Tongue (tissue), 3 donors: ENCODE measurements around the gene PML. TPM values are rescaled to one million over a fixed set of nuclear protein-coding genes. Genes with fewer than 3 reads are reported as not detected.
"Not testable (repeated sequence)": the region's sequence is repeated elsewhere in the genome, so short reads cannot be mapped to it uniquely, and the experiment has no call there.

ENCODE experiments used
- DNase-seq: peaks from one replicate; pipeline ENCODE4 v3.0.0-alpha.2; 2015
- small RNA-seq: library from RNA; depleted of rRNA; stranded (forward); fragments of <200 nt; gene quantifications from one replicate; pipeline ENCODE3, GENCODE V24; 2014; ENCODE audit warnings: low replicate concordance
- total RNA-seq: library from RNA; depleted of rRNA; stranded (reverse); fragments of >200 nt; gene quantifications from one replicate; pipeline ENCODE4 v1.2.3, GENCODE V29; 2014

Gene PML
- total RNA-seq, 1 donor from 2014 or later, result 46.2 TPM

DNA sequence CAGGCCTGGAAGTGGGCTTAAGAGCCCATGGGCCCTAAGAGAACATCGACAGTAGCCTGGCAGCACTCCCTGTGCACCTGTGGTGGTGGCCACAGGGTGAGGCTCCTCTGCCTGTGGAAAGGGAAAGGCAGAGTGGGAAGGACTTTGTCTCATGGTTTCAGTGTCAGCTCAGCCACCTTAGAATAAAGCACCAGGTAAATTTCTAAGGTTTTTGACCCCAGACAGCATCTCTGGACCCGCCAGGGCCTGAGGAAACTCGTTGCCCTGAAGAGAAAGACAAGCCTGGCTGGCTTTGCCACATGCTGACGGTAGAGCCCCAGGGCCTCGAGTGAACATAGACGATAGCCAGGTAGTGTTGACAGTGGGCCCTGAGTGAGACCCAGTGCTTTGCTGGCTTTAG, 65.7 kb downstream of the PML start:
- no peak for DNase-seq

DNA sequence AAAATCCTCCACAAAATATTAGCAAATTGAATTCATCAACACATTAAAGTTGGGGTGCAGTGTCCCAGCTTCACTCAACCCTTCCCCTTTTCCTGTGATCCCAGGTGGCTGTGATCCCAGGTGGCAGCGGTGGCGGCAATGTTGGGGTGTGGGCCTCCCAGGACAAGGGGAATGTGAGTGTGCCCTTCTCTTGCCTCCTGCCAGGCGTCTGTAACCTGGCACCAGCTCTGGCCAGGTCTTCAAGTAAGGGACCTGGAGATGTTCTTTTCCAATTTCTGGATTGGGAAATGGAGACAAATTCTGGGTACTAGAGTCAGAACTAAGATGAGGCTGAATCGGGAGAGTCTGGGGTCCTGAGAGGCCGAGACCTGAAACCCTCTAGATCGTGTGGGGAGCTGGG, 67.7 kb downstream of the PML start:
- DNase-seq, result no peak

DNA sequence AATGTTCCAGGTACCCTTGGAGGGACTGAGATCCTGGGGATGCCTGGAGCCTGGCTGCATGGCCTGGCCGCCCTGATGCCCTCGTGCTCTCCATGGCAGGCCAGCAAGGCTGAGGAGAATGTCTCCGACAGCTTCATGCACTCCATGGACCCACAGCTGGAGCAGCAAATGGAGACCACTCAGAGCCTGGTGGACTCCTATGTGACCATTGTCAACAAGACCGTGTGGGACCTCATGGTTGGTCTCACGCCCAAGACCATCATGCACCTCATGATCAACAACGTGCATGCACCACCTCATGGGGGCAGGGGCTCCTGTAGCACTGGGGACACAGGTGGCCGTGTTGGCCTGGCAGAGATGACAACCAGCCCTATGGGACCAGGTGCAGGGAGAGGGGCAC, 68.2 kb downstream of the PML start:
- DNase-seq, result no peak

DNA sequence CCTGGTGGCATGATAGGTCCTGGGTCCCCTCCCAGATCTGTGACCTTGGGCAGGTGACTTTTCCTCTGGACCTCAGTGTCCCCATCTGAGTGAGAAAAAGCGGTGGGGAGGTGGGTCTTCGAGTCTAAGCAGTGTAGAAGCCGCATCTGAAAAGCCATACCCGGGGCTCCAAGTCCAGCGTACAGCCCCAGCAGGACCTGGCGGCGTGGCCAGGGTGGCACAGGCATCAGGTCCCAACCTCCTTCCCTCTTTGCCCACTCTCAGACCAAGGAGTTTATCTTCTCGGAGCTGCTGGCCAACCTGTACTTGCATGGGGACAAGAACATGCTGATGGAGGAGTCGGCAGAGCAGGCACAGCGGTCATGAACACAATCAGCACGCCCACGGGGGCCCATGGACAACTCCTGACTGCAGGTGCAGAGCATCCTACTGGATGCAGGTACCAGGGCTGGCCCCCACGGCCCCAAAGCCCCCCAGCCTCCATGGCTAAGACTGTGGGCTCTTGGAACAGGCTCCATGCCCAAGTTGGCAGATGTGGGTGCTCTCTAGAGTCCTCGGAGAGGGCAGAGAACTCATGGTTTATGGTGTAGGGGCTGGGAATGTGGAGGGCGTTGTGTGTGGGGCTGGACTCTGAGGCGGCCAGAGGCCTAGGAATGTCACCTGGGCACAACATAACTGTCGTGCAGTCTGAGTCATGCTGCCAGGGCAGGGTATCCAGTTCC, 69.1 kb downstream of the PML start:
- not testable (repeated sequence) for DNase-seq

DNA sequence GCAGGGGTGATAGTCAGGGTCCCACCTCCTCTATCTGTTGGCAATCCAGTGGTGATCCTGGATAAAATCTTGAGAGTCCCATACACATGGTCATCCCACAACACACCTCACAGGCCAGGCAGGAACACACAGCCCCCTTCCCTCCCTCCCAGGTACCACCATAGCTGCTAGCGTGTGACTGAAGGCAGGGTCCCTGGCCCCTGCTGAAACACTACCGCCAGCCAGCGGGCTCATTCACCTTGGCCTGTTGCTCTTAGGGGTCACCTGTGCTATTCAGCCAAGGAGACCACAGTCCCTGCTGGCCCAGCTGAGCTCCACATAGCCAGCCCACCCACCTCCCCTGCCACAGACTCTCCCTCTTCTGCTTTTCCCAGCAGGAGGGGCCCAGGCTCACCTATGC, 69.7 kb downstream of the PML start:
- not testable (repeated sequence) for DNase-seq

DNA sequence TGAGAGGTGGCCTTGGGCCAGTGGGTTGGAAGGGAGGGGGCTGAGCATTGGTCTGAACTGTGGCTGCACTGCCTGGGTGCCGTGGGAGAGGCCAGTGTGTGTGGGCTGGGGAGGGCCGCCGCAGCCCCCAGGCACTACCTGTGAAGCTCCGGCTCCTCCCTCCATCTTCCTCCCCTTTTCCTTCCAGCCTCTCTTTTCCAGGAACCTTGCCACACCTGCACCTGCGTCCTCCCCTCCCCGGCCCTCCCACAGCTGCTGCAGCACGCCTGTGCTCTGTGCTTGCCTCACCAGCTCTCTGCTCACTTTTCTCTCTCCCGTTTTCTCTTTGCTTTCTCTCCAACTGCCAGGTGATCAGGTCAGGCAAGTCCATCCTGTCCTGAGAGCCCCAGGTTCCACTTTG, 70.3 kb downstream of the PML start:
- DNase-seq, result not testable (repeated sequence)

DNA sequence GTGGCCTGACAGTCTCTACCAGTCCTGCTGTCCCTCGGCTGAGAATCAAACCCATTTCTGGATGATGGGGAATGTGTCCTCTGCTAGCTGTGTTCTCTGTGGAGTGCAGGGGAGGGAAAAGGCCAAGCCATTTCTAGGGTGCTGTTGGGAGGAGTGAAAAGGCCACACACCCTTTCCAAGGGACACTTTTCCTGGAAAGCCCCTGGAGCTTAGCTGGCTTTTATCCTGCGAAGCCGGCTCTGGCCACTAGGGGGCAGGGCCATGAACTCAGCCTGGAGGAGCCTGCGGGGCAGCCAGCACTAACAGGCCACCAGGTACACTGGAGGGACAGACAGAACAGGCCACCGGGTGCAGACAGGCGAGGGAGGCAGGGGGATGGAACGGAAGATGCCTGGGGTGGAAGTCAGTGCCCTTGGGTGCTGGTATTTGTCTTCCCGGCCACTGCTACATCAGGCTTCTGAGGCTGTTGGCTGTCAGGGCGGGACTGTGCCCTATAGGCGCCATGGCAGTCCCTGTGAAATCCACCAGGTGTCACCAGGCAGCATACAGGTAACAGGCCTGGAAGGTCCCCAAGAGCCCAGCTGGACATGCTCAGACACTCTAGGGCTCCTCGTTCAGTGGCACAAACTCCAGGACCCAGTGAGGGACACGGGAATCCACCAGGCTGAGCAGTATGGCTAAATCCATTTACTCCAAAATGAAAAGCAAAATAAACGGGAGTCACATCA, 71.3 kb downstream of the PML start:
- not testable (repeated sequence) for DNase-seq

DNA sequence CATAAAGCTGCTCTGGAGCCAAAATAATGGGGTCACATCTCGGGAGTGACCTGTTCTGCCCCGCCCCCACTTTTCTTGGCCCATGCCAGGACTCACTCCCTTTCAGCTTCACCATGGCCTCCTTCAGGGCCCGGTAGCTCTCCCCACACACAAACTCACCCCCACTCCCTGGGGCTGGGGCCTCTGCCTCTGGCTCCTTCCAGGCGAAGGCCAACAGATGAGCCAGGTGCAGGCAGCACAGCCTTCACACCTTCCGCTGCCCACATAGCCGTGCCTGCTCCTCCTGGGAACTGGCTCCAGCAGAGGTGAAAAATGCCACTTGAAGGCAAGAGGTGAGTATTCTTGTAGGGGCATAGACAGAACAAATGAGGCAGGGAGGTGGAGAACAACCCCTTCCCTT, 77.1 kb downstream of the PML start:
- DNase-seq, result not testable (repeated sequence)

DNA sequence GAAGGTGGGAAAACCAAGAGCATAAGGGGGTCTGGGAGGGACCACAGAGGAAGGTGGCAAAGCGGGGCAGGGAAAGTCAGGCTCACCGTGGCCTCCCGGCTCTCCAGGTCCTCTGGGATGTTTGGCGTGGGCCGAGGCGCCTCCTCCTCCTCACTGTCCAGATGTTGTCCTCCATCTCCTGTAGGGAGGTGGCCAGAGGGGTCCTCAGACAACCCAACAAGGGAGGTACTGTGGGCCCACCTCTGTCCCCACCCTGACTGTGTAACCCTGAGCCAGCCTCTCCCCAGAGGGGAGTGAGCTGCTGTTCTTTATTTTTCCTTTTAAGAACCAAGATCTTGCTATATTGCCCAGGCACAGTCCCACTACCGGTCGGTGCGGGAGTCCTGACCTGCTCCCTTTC, 77.6 kb downstream of the PML start:
- not testable (repeated sequence) for DNase-seq

DNA sequence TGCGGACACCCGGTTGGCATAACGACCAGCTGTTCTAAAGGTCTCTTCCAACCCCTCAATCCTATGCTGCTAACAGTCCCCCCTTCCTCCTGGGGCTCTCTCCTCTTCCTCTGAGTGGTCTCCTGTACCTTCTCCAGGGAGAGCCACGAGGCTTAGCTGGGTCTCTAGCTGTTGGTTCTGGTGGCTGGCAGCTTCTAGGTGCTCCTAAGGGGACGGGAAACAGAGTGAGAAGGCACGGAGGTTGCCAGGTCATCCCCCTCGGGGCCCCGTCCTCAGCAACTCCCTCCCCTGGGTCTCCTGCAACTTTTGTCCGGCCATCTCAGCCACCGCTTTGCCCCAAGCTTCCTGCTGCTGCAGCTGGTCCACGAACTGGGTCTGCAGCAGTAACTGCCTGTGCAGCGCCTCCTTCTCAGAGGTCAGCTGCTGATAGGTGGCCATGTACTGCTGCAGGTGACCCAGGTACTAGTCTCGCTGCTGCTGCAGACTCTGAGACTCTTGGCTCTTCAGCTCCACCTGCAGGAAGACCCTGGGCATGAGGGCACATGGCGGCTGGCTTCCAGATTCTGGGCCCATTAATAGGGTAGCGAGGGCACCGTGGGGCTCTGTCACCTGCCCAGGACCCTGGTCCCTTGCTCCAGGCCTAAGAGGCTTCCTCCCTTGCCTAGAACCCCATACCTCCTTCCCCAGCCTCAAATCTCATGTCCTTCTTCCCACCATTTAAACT, 78.3 kb downstream of the PML start:
- not testable (repeated sequence) for DNase-seq

DNA sequence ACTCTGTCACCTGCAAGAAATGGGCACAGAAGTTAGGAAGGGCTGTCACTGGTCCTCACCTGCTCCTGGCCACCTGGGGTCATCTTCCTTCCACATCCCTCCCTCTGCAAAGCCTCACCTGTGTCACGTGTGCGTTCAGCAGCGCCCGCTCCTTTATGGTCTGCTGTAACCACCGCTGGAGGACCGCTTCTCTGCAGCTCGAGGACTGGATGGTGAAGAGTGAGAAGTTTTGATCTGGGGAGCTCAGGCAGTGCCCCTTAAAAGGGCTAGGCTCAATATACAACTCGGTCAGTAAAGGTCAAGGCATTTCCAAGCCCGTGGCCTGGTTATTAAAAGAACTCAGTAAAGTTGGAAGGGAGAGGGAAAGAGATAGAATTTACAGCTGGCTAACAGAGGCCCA, 81.3 kb downstream of the PML start:
- not testable (repeated sequence) for DNase-seq

DNA sequence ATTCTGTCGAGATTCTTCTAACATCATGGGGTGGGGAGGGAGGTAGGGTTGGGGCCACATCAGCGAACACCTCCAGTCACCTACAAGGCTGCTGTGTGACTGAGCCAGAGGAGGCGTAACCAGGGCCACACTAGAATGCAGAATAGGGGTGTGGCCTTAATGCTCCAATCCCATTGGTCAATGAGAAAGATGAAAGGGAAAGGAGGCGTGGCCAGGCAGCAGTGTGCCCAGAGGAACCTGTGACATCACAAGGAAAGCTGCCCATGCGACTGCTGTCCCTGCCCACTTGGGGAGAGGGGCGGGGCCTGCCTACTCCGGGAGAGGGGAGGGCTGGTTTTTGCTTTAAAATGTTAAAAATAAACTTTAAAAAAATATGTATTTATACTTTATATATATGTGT, 87.9 kb downstream of the PML start, which contains the start of gene GOLGA6A:
GOLGA6A (minus strand) TSS at position 101 of the 400 bp plus-strand sequence; CDS start at position 60, 41 bp downstream.
- not testable (repeated sequence) for DNase-seq

DNA sequence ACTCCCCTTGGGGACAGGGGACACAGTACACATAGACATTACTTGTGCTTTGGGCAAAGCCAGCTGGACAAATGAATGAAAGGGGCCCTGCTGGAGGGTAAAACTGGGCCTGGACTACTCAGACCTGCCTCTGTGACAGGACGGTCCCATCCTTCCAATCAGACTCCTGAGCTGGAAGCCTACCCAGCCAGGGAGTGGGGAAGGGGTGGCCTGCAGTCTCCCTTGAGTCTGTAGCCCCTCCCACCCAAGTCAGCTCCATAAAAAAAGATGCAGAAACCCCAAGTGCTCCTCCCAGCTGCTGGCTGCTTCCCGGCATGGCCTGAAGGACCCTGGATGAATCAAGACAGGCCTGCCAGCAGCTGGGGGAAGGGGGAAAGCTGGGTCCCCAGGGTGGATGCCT, 100.1 kb downstream of the PML start:
- not testable (repeated sequence) for DNase-seq

DNA sequence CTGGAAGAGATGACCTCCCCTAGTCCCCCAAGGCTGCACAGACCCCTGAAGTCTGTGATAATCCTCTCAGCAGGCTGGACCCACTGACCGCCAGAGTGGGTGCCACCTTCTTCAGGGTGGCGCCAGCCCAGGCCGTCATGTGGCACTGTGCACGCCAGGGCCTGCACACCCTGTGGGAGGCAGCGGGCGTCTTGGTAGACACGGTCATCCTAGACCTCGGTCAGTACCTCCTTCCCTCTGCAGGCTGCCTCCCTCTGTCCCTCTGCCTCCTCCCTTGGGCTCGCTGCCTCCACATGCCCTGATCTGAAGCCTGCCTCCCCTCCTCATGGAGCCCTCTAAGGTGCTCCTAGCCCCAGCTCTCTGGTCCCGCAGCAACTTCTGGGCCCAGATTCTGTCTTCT, 101.1 kb downstream of the PML start:
- DNase-seq, result not testable (repeated sequence)

DNA sequence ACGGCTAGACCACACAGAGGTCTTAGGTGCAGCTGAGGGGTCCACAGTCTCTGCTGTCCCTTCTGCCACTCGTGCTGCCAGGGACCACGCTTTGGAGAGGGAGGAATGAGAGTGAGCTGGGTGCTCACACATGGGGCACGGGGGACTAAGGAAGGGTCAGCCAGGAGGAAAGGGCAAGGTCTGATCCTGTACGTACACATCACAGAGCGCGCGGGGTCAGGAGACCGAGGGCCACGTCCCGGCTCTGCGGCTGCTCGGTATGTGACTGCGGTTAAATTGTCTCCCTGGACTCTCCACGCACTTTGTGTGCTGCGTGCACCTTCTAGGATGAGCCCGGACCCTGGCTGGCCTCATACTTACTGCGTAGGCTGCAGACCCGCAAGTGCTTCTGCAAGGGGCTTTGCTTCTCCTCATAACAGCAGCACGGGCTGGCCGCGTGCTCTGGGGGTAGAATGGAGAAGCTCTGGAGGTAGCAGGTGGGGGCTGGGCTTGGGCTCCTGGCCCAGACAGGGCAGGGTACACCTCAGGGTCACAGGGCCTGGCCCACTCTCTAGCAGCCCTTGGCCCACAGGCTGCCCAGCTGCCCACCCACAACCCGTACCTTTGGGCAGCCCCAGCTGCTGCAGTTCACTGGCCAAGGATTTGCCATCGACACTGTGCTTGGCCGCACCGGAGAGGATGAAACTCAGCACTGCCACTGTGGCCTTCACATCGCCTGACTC, 102.4 kb downstream of the PML start:
- not testable (repeated sequence) for DNase-seq

Small RNAs within 50 kb of the gene (small RNA-seq; reads per million reads assigned to genes)
- not detected for gene RN7SL429P

Other genes starting within 250 kb of the PML start
- 14.8 TPM for gene INSYN1, start 241.4 kb upstream of the PML start, total RNA-seq
- not detected for gene TBC1D21, start 121.2 kb upstream of the PML start, total RNA-seq
- 18.9 TPM for gene LOXL1, start 68.3 kb upstream of the PML start, total RNA-seq
- gene STOML1, start 2.4 kb upstream of the PML start, total RNA-seq, result 22.3 TPM
- not detected for gene GOLGA6A, start 87.8 kb downstream of the PML start, total RNA-seq
- 8.4 TPM for gene ISLR2, start 135.9 kb downstream of the PML start, total RNA-seq
- gene ISLR, start 179.0 kb downstream of the PML start, total RNA-seq, result 119 TPM
- 14.2 TPM for gene STRA6, start 208.1 kb downstream of the PML start, total RNA-seq
- 0.41 TPM for gene CCDC33, start 241.6 kb downstream of the PML start, total RNA-seq